K562 (cell line): Measurements from ENCODE around the gene NAPB. TPM values are rescaled to one million over a fixed set of nuclear protein-coding genes. Genes with fewer than 3 reads are reported as not detected.

ENCODE experiments used
- ADNP ChIP-seq: fragments of 200-800 bp; sonication (Bioruptor generic); IDR thresholded peaks from 2 replicates; pipeline ENCODE4 v1.6.1; 2016; ENCODE audit warnings: missing genetic modification characterization, missing compliant biosample characterization
- ARID1B ChIP-seq: fragments of 450-650 bp; IDR thresholded peaks from 2 replicates; pipeline ENCODE4 v1.6.1; 2016; ENCODE audit warnings: antibody characterized with exemption, mild to moderate bottlenecking, inconsistent platforms
- CBFA2T2 ChIP-seq: fragments of 450-650 bp; conservative IDR thresholded peaks from 2 replicates; pipeline ENCODE4 v1.6.1; 2017; ENCODE audit warnings: mild to moderate bottlenecking
- ELF4 ChIP-seq: fragments of 450-650 bp; formaldehyde crosslinking; IDR thresholded peaks from 2 replicates; pipeline ENCODE4 v1.4.0; 2022; ENCODE audit warnings: missing genetic modification characterization
- GABPA ChIP-seq: fragments of 200-800 bp; sonication (Bioruptor generic); conservative IDR thresholded peaks from 2 replicates; pipeline ENCODE4 v1.6.1; 2016; ENCODE audit warnings: low read depth, missing genetic modification characterization, missing compliant biosample characterization
- MTA3 ChIP-seq: fragments of 450-650 bp; formaldehyde crosslinking; IDR thresholded peaks from 2 replicates; pipeline ENCODE4 v1.6.1; 2017; ENCODE audit warnings: mild to moderate bottlenecking, borderline replicate concordance
- NCOA1 ChIP-seq: fragments of 450-650 bp; IDR thresholded peaks from 2 replicates; pipeline ENCODE4 v1.6.1; 2016; ENCODE audit warnings: low read depth
- NFE2L1 ChIP-seq: fragments of 450-650 bp; IDR thresholded peaks from 2 replicates; pipeline ENCODE4 v1.6.1; 2016; ENCODE audit warnings: missing genetic modification characterization, low read depth, mild to moderate bottlenecking, missing compliant biosample characterization, moderate library complexity, borderline replicate concordance
- POLR2A ChIP-seq: fragments of 450-650 bp; conservative IDR thresholded peaks from 2 replicates; pipeline ENCODE4 v1.6.1; 2016
- RAD21 ChIP-seq, 2 experiments: fragments of 250-450 bp in 1 of 2; fragments of 450-650 bp in 1 of 2; sonication (Bioruptor Pico) in 1 of 2; formaldehyde crosslinking in 1 of 2; IDR thresholded peaks in 1 of 2; conservative IDR thresholded peaks in 1 of 2; 2 replicates each; pipeline versions ENCODE4 v1.4.0 to v1.8.0; 2020 to 2022; ENCODE audit warnings: mild to moderate bottlenecking in 2 of 2, moderate library complexity in 1 of 2
- SIRT6 ChIP-seq: IDR thresholded peaks from one replicate; pipeline ENCODE4 v1.6.1; 2012; ENCODE audit warnings: low read depth, mild to moderate bottlenecking, control low read depth, inconsistent platforms, low read length, moderate library complexity
- ZC3H4 ChIP-seq: sonication (generic); formaldehyde crosslinking; IDR thresholded peaks from 2 replicates; pipeline ENCODE4 v1.9.0; 2021; ENCODE audit warnings: missing genetic modification reagents, borderline replicate concordance
- ZNF41 ChIP-seq: fragments of 250-450 bp; sonication (Bioruptor Pico); conservative IDR thresholded peaks from 2 replicates; pipeline ENCODE4 v1.4.0; 2020; ENCODE audit warnings: mild to moderate bottlenecking
- ZNF561 ChIP-seq: fragments of 450-650 bp; formaldehyde crosslinking; conservative IDR thresholded peaks from 2 replicates; pipeline ENCODE4 v1.4.0; 2020; ENCODE audit warnings: mild to moderate bottlenecking, moderate library complexity
- ZZZ3 ChIP-seq: fragments of 450-650 bp; IDR thresholded peaks from 2 replicates; pipeline ENCODE4 v1.6.1; 2016; ENCODE audit warnings: antibody characterized with exemption, mild to moderate bottlenecking, moderate library complexity
- polyA plus RNA-seq, 8 experiments: library from polyadenylated mRNA; depleted of rRNA in 4 of 8; stranded (reverse) in 5 of 8; unstranded in 3 of 8; fragments of >200 nt; fragmentation: Nextera tagmentation in 2 of 8; fragmentation: Illumina TruSeq in 1 of 8; extraction: Ambion mirVana in 2 of 8; extraction: Trizol in 1 of 8; gene quantifications; 2 replicates each; pipeline versions ENCODE4 v1.2.1 to v1.2.3, GENCODE V29; 2011 to 2014; ENCODE audit warnings: inconsistent platforms in 1 of 8, missing spikeins in 1 of 8
- total RNA-seq, 7 experiments: library from RNA; depleted of rRNA in 6 of 7; stranded (reverse); fragments of >200 nt in 6 of 7; fragmentation: Illumina TruSeq in 2 of 7; extraction: Trizol in 2 of 7; gene quantifications; 2 replicates each; pipeline versions ENCODE4 v1.2.1 to v1.2.3, GENCODE V29; 2011 to 2021; ENCODE audit warnings: low replicate concordance in 1 of 7
- TF ChIP-seq, protein P1 (sequence below): IDR thresholded peaks from 2 replicates; pipeline ENCODE4 v1.6.1; 2011; ENCODE audit warnings: borderline replicate concordance, low read depth, mild to moderate bottlenecking, moderate library complexity, low read length; ENCODE audit not compliant: insufficient read depth, poor library complexity, severe bottlenecking
- TF ChIP-seq, protein P2 (sequence below): sonication (generic); formaldehyde crosslinking; IDR thresholded peaks from 2 replicates; pipeline ENCODE4 v1.8.0; 2023; ENCODE audit warnings: mild to moderate bottlenecking, missing genetic modification reagents
- TF ChIP-seq, protein P3 (sequence below): sonication (generic); formaldehyde crosslinking; IDR thresholded peaks from 2 replicates; pipeline ENCODE4 v1.8.1; 2023; ENCODE audit warnings: mild to moderate bottlenecking, missing genetic modification reagents
- TF ChIP-seq, protein P4 (sequence below): fragments of 450-650 bp; formaldehyde crosslinking; IDR thresholded peaks from 2 replicates; pipeline ENCODE4 v1.4.0; 2020; ENCODE audit warnings: mild to moderate bottlenecking

Gene NAPB
- total and polyA plus RNA-seq, 9 of the 15 experiments (the other 6 are each of a cell fraction or from before 2014, with no cell fraction given), result 1.4 to 7.7 (median 5.2) TPM

DNA sequence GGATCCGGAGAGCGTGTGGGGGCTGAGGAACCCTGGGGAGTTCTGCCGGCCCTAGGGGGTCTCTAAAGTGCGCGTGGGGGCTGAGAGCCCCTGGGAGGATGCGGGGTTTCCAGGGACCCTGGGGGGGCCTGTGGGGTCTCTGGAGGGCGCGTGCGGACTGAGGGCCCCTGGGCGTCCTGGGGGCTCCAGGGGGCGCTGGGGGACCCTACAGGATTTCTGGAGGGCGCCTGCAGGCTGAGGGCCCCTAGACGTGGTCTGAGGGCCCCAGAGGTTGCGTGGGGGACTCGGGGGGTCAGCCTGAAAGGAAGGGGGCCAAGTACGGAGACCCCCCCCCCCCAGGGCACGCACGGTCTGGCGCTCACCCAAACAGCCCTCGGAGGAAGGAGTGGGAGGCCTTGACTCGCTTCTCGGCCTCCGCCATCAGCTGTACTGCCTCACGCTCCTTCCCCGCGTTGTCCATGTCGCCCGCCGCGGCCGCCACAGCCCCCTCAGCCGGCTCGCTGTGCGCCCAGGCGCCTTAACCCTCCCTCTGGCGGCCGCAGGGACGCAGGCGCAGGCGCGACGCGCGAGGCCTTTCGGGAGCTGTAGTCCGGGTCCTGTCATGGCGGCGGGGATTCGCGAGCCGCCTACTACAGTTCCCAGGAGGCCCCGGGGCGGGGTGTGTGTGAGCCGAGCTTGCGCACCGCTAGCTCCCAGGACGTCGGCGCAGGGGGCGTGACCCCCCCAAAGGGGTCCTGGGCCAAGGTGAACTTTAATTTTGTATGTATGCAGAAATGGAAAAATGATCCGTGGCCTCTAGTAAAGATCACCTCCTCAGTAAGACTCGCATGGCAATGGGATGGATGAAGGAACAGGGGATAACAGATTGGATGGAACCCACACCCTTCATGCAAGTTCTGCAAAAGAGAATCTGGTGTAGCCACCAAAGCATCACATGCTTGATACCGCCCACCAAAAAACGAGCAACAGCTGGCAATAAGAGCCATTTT is at the start of gene NAPB (continued):
- TF ChIP-seq, protein P1, sequence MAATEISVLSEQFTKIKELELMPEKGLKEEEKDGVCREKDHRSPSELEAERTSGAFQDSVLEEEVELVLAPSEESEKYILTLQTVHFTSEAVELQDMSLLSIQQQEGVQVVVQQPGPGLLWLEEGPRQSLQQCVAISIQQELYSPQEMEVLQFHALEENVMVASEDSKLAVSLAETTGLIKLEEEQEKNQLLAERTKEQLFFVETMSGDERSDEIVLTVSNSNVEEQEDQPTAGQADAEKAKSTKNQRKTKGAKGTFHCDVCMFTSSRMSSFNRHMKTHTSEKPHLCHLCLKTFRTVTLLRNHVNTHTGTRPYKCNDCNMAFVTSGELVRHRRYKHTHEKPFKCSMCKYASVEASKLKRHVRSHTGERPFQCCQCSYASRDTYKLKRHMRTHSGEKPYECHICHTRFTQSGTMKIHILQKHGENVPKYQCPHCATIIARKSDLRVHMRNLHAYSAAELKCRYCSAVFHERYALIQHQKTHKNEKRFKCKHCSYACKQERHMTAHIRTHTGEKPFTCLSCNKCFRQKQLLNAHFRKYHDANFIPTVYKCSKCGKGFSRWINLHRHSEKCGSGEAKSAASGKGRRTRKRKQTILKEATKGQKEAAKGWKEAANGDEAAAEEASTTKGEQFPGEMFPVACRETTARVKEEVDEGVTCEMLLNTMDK, result no peak
- TF ChIP-seq ADNP, result no peak
- TF ChIP-seq ZZZ3, result no peak
- TF ChIP-seq, protein P2, sequence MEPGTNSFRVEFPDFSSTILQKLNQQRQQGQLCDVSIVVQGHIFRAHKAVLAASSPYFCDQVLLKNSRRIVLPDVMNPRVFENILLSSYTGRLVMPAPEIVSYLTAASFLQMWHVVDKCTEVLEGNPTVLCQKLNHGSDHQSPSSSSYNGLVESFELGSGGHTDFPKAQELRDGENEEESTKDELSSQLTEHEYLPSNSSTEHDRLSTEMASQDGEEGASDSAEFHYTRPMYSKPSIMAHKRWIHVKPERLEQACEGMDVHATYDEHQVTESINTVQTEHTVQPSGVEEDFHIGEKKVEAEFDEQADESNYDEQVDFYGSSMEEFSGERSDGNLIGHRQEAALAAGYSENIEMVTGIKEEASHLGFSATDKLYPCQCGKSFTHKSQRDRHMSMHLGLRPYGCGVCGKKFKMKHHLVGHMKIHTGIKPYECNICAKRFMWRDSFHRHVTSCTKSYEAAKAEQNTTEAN (CRISPR knock-in tag), result no peak
- TF ChIP-seq POLR2A, result peak; percentile 79
- no peak for TF ChIP-seq NFE2L1 (tag)
- no peak for TF ChIP-seq GABPA (tag)
- TF ChIP-seq ZC3H4 (CRISPR knock-in tag), result no peak
- no peak for TF ChIP-seq CBFA2T2
- no peak for TF ChIP-seq MTA3
- no peak for TF ChIP-seq SIRT6
- TF ChIP-seq RAD21 (CRISPR knock-in tag; conservative IDR thresholded peaks at IDR 0.05 in 1 of 2, IDR thresholded peaks at IDR 0.05 in 1 of 2), result no peak
- TF ChIP-seq ELF4, result no peak
- no peak for TF ChIP-seq ZNF561 (CRISPR knock-in tag)
- TF ChIP-seq, protein P3, sequence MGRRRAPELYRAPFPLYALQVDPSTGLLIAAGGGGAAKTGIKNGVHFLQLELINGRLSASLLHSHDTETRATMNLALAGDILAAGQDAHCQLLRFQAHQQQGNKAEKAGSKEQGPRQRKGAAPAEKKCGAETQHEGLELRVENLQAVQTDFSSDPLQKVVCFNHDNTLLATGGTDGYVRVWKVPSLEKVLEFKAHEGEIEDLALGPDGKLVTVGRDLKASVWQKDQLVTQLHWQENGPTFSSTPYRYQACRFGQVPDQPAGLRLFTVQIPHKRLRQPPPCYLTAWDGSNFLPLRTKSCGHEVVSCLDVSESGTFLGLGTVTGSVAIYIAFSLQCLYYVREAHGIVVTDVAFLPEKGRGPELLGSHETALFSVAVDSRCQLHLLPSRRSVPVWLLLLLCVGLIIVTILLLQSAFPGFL (CRISPR knock-in tag), result no peak
- TF ChIP-seq NCOA1, result no peak
- TF ChIP-seq ZNF41 (CRISPR knock-in tag), result no peak
- no peak for TF ChIP-seq ARID1B
- TF ChIP-seq, protein P4, sequence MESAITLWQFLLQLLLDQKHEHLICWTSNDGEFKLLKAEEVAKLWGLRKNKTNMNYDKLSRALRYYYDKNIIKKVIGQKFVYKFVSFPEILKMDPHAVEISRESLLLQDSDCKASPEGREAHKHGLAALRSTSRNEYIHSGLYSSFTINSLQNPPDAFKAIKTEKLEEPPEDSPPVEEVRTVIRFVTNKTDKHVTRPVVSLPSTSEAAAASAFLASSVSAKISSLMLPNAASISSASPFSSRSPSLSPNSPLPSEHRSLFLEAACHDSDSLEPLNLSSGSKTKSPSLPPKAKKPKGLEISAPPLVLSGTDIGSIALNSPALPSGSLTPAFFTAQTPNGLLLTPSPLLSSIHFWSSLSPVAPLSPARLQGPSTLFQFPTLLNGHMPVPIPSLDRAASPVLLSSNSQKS (CRISPR knock-in tag), result no peak
